ENCODE measurements around the gene CPA2. TPM values are rescaled to one million over a fixed set of nuclear protein-coding genes. Genes with fewer than 3 reads are reported as not detected.

CPA2 gene
- total and polyA plus RNA-seq, 4 donors = 0.38 to 2.8 (median 0.86) TPM

- H3K4me1 ChIP-seq (ENCODE audit: control insufficient read depth in 1 of 2, insufficient read depth in 2 of 2, low read length in 2 of 2) = no peaks in the 10 kb centered on the region
- H3K27ac ChIP-seq (ENCODE audit: low read depth in 1 of 2, low read length in 2 of 2) = no peak overlapping the region
- DNase-seq (no peak), ATAC-seq (ENCODE audit: low FRiP score) (no peak)
- WGBS, 2 donors = 6 to 13% methylated on average over 1 of the region's 1 CpG
- H3K36me3 ChIP-seq (ENCODE audit: control insufficient read depth in 1 of 2, insufficient read depth in 2 of 2, low read length in 1 of 2) = no peaks in the 10 kb centered on the region
- no peaks in the 10 kb centered on the region for H3K9me3 ChIP-seq (ENCODE audit: control insufficient read depth, low read length)
- H3K27me3 ChIP-seq (ENCODE audit: control insufficient read depth in 1 of 2, insufficient read depth in 2 of 2, low read length in 1 of 2) = no peaks in the 10 kb centered on the region
- intact Hi-C loops (cut with DNase I) = loop anchor here (2.0 to 10.0 kb wide), 3 partner anchors 19 to 391 kb away; partner anchors contain the start of genes COPG2 (in 1 of the 2), CPA4 (in 1 of the 2) and MEST (in 1 of the 2)
- H3K4me3 ChIP-seq (ENCODE audit: low read length in 2 of 2) = no peak overlapping the region
Measured at GRCh38 chr7:130274296-130274695, 7.6 kb downstream of the CPA2 start.

GRCh38 chr7:130274983-130275591 lies 8.4 kb downstream of the CPA2 start:
- ATAC-seq (ENCODE audit: low FRiP score) = no peak
- WGBS, 2 donors = 21 to 32% methylated on average over 11 of the region's 11 CpGs
- no peaks in the 10 kb centered on the region for H3K27me3 ChIP-seq (ENCODE audit: control insufficient read depth in 1 of 2, insufficient read depth in 2 of 2, low read length in 1 of 2)
- H3K4me3 ChIP-seq (ENCODE audit: low read length in 2 of 2) = no peak overlapping the region
- H3K36me3 ChIP-seq (ENCODE audit: control insufficient read depth in 1 of 2, insufficient read depth in 2 of 2, low read length in 1 of 2) = no peaks in the 10 kb centered on the region
- no peak for DNase-seq
- no peaks in the 10 kb centered on the region for H3K9me3 ChIP-seq (ENCODE audit: control insufficient read depth, low read length)
- intact Hi-C loops (cut with DNase I) = loop anchor here (2.0 to 10.0 kb wide), 5 partner anchors 18 to 390 kb away; partner anchors contain the start of genes CEP41 (in 2 of the 2), MEST (in 2 of the 2), COPG2 (in 1 of the 2) and CPA4 (in 1 of the 2)
- no peak overlapping the region for H3K27ac ChIP-seq (ENCODE audit: low read depth in 1 of 2, low read length in 2 of 2)
- no peaks in the 10 kb centered on the region for H3K4me1 ChIP-seq (ENCODE audit: control insufficient read depth in 1 of 2, insufficient read depth in 2 of 2, low read length in 2 of 2)

GRCh38 chr7:130275826-130276297 lies 9.2 kb downstream of the CPA2 start:
- intact Hi-C loops (cut with DNase I) = loop anchor here (2.0 to 10.0 kb wide), 5 partner anchors 17 to 389 kb away; partner anchors contain the start of genes CEP41 (in 2 of the 2), COPG2 (in 1 of the 2), CPA4 (in 1 of the 2) and MEST (in 1 of the 2)
- no peak for ATAC-seq (ENCODE audit: low FRiP score)
- H3K4me1 ChIP-seq (ENCODE audit: control insufficient read depth in 1 of 2, insufficient read depth in 2 of 2, low read length in 2 of 2) = no peaks in the 10 kb centered on the region
- 40 to 58% methylated on average over 5 of the region's 5 CpGs for WGBS, 2 donors
- H3K27ac ChIP-seq (ENCODE audit: low read depth in 1 of 2, low read length in 2 of 2) = no peak overlapping the region
- no peaks in the 10 kb centered on the region for H3K27me3 ChIP-seq (ENCODE audit: control insufficient read depth in 1 of 2, insufficient read depth in 2 of 2, low read length in 1 of 2)
- no peaks in the 10 kb centered on the region for H3K36me3 ChIP-seq (ENCODE audit: control insufficient read depth in 1 of 2, insufficient read depth in 2 of 2, low read length in 1 of 2)
- H3K9me3 ChIP-seq (ENCODE audit: control insufficient read depth, low read length) = no peaks in the 10 kb centered on the region
- no peak overlapping the region for H3K4me3 ChIP-seq (ENCODE audit: low read length in 2 of 2)
- no peak for DNase-seq

GRCh38 chr7:130276796-130277762 lies 10.4 kb downstream of the CPA2 start:
- Histone ChIP-seq H3K27ac (ENCODE audit: low read depth in 1 of 2, low read length in 2 of 2) (no peak overlapping the region), H3K27me3 (ENCODE audit: control insufficient read depth in 1 of 2, insufficient read depth in 2 of 2, low read length in 1 of 2) (no peaks in the 10 kb centered on the region), H3K4me1 (ENCODE audit: control insufficient read depth in 1 of 2, insufficient read depth in 2 of 2, low read length in 2 of 2) (no peaks in the 10 kb centered on the region), H3K9me3 (ENCODE audit: control insufficient read depth, low read length) (no peaks in the 10 kb centered on the region), H3K36me3 (ENCODE audit: control insufficient read depth in 1 of 2, insufficient read depth in 2 of 2, low read length in 1 of 2) (no peaks in the 10 kb centered on the region), H3K4me3 (ENCODE audit: low read length in 2 of 2) (no peak overlapping the region)
- DNase-seq (no peak), ATAC-seq (ENCODE audit: low FRiP score) (no peak)
- intact Hi-C loops (cut with DNase I) = loop anchor here (5.0 to 10.0 kb wide), 4 partner anchors 120 to 388 kb away; partner anchors contain the start of genes CEP41 (in 2 of the 2), COPG2 (in 1 of the 2) and MEST (in 1 of the 2)
- 79 to 86% methylated on average over 10 of the region's 10 CpGs for WGBS, 2 donors

GRCh38 chr7:130277763-130278643 lies 11.3 kb downstream of the CPA2 start:
- Histone ChIP-seq H3K27ac (ENCODE audit: low read depth in 1 of 2, low read length in 2 of 2) (no peak overlapping the region), H3K4me3 (ENCODE audit: low read length in 2 of 2) (no peak overlapping the region), H3K9me3 (ENCODE audit: control insufficient read depth, low read length) (no peaks in the 10 kb centered on the region), H3K27me3 (ENCODE audit: control insufficient read depth in 1 of 2, insufficient read depth in 2 of 2, low read length in 1 of 2) (no peaks in the 10 kb centered on the region), H3K4me1 (ENCODE audit: control insufficient read depth in 1 of 2, insufficient read depth in 2 of 2, low read length in 2 of 2) (no peaks in the 10 kb centered on the region), H3K36me3 (ENCODE audit: control insufficient read depth in 1 of 2, insufficient read depth in 2 of 2, low read length in 1 of 2) (no peaks in the 10 kb centered on the region)
- ATAC-seq (ENCODE audit: low FRiP score) = peak; percentile 77
- WGBS, 2 donors = 43 to 47% methylated on average over 15 of the region's 15 CpGs
- intact Hi-C loops (cut with DNase I) = loop anchor here (5.0 to 10.0 kb wide), 4 partner anchors 119 to 387 kb away; partner anchors contain the start of genes CEP41 (in 2 of the 2), COPG2 (in 1 of the 2) and MEST (in 1 of the 2)
- DNase-seq = peak; percentile 77 to 82

GRCh38 chr7:130278860-130279259 lies 12.2 kb downstream of the CPA2 start:
- no peak for ATAC-seq (ENCODE audit: low FRiP score)
- intact Hi-C loops (cut with DNase I) = loop anchor here (5.0 to 10.0 kb wide), 4 partner anchors 118 to 386 kb away; partner anchors contain the start of genes CEP41 (in 2 of the 2), COPG2 (in 1 of the 2) and MEST (in 1 of the 2)
- Histone ChIP-seq H3K27me3 (ENCODE audit: control insufficient read depth in 1 of 2, insufficient read depth in 2 of 2, low read length in 1 of 2) (no peaks in the 10 kb centered on the region), H3K9me3 (ENCODE audit: control insufficient read depth, low read length) (no peaks in the 10 kb centered on the region), H3K4me1 (ENCODE audit: control insufficient read depth in 1 of 2, insufficient read depth in 2 of 2, low read length in 2 of 2) (no peaks in the 10 kb centered on the region), H3K4me3 (ENCODE audit: low read length in 2 of 2) (no peak overlapping the region), H3K36me3 (ENCODE audit: control insufficient read depth in 1 of 2, insufficient read depth in 2 of 2, low read length in 1 of 2) (no peaks in the 10 kb centered on the region), H3K27ac (ENCODE audit: low read depth in 1 of 2, low read length in 2 of 2) (no peak overlapping the region)
- DNase-seq = no peak

GRCh38 chr7:130279286-130279685 lies 12.6 kb downstream of the CPA2 start:
- Histone ChIP-seq H3K9me3 (ENCODE audit: control insufficient read depth, low read length) (no peaks in the 10 kb centered on the region), H3K27ac (ENCODE audit: low read depth in 1 of 2, low read length in 2 of 2) (no peak overlapping the region), H3K27me3 (ENCODE audit: control insufficient read depth in 1 of 2, insufficient read depth in 2 of 2, low read length in 1 of 2) (no peaks in the 10 kb centered on the region), H3K4me1 (ENCODE audit: control insufficient read depth in 1 of 2, insufficient read depth in 2 of 2, low read length in 2 of 2) (no peaks in the 10 kb centered on the region), H3K4me3 (ENCODE audit: low read length in 2 of 2) (no peak overlapping the region), H3K36me3 (ENCODE audit: control insufficient read depth in 1 of 2, insufficient read depth in 2 of 2, low read length in 1 of 2) (no peaks in the 10 kb centered on the region)
- DNase-seq (no peak), ATAC-seq (ENCODE audit: low FRiP score) (no peak)
- intact Hi-C loops (cut with DNase I) = loop anchor here (5.0 to 10.0 kb wide), 4 partner anchors 118 to 386 kb away; partner anchors contain the start of genes CEP41 (in 2 of the 2), COPG2 (in 1 of the 2) and MEST (in 1 of the 2)
- WGBS, 2 donors = 84 to 85% methylated on average over 2 of the region's 2 CpGs

All from aorta (tissue), 5 donors.